GM19468 (cell line): Measurements from ENCODE around the gene PRICKLE3.
A peak's percentile ranks its signal among the peaks of the same experiment; 100 is the strongest.

Source experiments
- ATAC-seq: cut with Tn5 transposase; IDR thresholded peaks from one replicate; pipeline ENCODE4 v1.9.1; 2021; ENCODE audit warnings: mild to moderate bottlenecking, moderate library complexity, moderate number of reproducible peaks; ENCODE audit not compliant: unreplicated experiment; ENCODE audit errors: extremely low read depth

Gene PRICKLE3

DNA sequence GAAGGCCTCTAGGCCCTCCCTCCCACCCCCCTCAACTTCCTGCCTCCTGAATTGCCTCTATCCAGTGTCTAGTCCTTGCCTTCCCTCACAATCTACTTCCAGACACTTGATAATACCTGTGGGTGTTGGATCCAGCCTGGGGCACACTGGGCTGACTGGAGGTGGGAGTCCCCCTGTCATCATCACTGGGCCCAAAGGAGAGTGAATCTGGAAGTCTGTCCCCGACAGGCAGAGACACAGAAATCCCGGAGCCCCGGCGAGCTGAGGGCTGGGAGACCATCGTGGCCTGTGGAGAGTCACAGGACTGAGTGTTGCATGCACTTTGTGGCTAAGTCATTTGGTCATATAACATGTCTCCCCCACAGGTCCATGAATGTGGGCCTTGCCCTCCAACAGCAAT is 22.2 kb upstream of the PRICKLE3 start:
- no peak for ATAC-seq

DNA sequence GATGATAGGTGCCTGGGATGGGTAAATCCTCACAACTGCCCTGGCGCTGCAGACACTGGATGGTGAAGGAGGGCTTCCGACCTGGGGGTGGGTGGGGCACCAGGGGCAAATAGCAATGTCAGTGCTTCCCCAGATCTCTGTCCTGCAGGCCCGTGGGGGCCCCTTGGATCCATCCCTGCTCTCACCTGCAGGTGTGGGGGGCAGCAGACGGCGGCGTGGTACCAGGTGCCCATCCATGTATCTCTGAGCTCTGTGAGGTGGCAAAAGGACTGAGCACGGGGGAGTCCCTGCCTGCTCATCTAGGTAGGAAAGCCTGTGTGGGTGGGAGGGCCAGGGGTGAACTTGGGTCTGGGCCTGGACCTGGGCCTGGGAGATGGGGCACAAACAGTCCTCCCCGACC is 20.4 kb upstream of the PRICKLE3 start:
- no peak for ATAC-seq

DNA sequence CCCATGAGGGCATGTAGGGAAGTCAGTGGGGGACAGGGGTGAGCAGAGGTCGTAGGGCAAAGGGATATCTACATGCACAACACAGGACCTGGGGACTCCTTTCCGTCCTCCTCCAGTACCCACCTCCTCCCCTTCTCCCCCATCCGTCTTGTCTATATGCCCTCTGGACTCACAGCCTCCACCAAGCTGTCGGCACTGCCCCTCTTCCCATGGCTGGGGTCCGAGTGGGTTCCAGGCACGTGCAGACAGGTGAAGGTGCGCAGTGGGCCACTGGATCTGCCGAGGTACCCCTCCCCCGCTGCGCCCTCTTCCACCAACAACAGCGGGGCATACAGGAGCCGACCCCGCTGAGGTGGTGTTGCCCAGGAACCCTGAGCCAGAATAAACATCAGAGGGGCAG is 19.3 kb upstream of the PRICKLE3 start:
- ATAC-seq, result no peak

DNA sequence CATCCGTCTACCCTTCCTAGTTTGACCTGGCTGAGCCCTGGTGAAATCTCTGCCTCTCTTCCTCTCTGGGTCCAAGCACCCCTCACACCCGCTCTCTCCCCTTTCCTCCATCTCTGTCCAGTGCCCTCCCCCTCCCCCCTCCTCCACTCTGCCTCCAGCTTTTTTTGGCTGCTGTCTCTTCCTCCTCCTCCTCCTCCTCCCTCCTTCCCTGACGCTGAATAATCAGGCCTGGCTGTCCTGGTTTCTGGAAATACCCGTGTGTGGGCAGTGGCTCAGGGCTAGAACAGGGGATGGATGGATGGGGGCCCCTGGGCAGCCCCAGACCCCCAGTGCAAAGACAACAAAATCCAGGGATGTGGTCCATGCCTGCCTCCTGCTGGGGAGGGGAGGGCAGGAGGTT is 18.5 kb upstream of the PRICKLE3 start:
- no peak for ATAC-seq

DNA sequence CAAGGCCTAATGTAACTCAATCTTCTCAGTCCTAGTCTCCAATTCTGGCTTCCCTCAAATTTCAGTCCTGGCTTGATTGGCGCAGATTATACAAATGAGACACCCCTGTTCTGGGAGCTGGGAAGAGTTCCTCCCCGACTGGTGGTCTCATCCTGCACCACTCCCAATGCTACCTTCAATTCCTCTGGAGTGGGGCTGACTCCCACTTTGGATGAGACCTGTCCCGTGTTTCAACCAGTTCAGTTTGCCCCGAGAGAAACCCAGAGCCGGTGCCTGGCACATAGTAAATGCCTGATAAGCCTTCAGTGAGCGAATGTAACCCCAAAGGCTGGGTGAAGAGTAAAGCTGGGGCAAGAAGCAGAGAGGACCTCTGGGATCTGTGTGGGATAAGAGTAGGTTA is 17.8 kb upstream of the PRICKLE3 start:
- ATAC-seq, result no peak

DNA sequence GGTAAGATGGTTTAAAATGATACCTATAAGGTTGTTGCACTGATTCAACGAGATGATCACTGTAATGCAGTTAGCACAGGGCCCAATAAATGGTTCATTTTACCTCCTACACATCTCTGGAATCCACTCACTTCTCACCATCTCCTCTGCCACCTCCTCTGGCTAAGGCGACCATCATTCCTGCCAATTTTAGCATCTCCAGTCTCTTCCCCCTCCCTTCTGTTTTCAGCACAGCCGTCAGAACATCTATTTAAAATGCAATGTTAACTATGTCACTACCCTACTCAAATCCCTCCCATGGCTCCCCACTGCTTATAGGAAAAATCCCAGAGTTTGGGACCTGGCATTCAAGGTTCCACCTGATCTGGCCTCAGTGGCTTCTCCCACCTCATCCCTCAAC is 17.4 kb upstream of the PRICKLE3 start:
- ATAC-seq, result no peak

DNA sequence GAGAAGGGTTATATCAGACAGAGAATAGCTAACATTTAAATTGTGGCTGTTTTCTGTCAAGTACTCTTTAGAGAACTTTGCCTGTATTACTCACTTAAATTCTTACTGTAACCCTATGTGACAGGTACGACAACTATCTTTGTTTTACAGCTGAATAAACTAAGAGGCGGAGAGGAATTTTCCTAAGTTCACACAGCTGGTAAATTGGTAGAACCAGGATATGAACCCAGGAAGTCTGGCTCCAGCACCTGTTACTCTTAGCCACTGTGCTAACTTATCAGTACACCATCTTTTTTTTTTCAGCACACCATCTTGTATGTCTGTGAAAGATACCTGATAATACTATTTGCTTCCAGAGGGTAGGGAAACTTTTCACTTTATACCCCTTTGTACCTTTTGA is 15.8 kb upstream of the PRICKLE3 start:
- ATAC-seq, result no peak

DNA sequence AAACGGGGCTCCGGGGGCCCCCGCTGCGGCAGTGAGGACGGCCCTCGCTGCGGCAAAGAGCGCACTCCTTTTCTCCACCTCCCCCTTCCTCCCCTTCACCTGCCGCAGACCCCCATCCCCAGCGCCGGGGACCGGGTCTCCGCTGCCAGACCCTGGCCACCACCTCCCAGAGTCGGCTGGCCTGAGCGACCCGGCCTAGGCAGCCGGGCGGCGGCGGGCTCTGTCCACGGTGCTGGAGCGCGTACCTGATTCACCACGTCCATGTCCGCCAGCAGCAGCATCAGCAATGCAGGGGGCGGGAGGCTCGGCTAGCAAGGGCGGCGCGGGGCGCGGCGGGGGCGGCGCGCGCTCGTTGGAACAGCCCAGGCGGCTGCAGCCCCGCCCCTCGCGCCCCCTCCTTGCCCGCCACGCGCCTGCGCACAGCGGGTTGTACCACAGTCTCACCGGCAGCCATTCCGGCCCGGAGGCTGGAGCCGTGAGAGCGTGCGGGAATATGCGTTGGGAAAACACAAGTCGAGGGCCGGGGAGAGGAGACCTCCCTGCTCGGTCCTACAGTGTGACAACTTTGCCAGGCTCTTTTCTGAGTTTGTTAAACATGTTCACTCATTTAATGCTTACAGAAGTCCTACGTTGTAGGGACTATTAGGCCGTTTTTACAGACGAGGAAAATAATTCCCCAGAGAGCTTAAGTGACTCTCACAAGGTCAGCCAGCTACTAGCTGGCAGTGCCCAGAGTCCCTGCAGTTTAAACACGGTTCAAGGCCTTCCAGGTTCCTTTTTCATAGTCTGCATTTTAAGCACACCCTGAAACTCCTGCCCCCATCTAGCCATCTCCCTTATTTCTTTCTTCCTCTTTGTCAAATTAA is 14.0 kb upstream of the PRICKLE3 start, which contains the start of gene SYP:
SYP (minus strand) TSS at position 288 of the 866 bp plus-strand sequence; CDS start at position 281, 7 bp downstream.
- peak; percentile 70 for ATAC-seq

DNA sequence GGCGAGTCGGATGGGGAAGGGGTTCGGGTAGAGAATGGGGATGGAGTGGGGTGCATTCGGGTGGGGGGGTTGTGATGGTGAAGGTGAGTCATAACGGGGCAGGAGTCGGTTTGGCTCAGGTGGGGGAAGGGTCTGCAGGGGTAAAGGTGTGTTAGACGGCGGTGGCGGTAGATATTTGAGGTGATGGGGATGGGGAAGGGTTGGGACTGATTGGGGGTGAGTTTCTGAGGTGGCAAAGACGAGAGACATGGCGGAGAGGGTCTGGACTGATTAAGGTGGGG is 13.1 kb upstream of the PRICKLE3 start:
- no peak for ATAC-seq

DNA sequence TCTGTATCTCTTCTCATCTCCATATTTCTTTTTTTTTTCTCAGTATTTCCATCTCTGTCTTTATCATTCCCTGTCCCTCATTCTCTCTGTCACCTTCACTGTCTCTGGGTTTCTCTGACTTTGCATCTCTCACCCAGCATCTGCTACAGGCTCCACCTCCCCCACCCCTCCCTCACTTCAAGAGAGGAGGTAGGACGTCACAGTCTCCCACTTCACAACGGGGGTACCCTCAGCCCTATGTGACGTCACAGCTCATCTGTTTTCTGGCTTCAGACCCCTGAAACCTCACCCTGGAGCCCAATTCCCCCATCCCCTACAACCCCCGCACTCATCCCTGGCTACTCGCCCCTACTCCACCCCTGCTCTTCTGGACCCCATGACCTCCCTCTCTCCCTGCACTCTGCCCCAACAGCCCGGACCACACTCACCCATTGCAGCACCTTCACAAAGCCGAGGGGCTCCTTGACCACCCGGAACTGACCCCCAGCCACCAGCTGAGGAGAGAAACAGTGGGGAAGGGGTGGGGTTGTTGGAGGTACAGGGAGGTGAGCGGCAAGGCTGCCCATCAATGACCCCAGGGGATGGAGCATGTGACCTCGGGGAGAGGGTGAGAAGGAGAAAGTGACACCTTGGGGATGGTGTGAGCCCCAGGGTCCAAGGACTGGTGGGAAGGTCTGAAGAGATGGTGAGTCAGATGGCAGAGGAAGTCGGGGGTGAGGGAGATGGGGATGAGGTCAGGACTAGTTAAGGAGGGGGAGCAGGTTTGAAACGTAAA is 12.6 kb upstream of the PRICKLE3 start:
- no peak for ATAC-seq

DNA sequence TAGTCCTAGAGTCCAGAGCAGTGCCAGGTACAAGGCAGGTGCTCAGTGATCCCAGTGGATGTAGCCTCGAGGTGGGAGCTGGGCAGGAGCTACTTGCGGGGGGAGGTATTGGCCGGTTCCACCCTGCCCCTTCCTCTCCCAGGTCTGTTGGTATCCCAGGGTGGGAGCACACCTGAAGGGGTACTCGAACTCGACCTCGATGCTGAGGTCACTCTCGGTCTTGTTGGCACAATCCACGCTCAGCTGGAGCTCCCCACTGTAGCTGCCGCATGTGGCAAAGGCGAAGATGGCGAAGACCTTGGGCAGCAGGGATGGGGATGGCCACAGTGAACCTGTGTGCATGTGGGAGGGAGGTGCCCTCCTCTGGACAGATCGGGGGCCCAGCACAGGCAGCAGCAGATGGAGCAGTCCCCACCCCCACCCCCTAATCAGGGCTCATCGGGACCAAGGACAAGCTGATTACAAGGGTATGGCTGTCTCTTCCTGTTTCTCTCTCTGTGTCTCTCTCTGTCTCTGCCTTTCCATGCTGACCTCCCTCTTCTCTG is 11.4 kb upstream of the PRICKLE3 start:
- ATAC-seq, result no peak

DNA sequence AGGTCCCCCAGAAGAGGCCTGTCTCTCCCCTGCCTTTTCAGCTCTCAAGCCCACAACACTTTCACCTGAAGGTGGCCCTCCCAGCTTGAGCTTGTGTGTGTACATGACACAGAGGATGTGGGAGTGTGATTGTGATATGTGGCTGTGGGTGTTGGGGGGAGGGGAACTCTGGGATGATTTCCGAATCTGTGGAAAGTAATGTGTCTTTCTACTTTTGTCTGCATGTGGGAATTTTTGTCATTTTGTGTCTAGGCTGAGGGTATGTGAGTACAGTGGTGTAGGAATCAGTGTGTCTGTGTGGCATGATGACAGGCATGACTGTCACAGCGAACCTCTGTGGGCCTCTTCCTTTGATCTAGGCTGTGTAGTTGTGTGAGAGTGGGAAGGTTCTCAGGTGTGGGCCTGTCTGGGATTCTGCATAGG is 7.4 kb upstream of the PRICKLE3 start:
- ATAC-seq, result no peak

DNA sequence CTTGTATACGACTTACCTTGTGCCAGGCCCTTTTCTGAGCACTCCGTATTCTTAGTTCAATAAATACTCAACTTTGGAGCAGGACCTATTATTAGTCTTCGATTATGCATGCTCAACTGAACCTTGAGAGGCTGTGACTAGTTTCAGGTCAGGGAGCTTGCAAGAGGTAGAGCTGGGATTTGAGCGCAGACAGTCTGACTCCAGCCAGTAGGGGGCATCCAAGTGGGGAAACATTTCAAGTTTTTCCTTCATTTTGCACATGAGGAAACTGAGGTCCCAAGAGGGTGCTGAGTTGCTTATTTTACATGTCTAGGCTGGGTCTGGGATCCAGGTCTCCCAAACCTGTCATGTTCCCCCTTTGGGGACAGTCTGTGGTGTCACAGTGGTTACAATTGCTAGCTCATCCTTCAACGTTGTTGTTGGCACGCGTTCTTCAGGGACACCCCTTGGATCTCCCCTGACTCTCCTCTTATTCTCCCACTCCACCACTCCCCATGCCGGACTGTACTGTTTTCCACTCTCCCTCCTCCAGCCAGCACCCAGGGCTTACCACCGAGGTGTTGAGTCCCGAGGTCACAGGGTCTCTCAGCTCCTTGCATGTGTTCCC is 6.7 kb upstream of the PRICKLE3 start:
- ATAC-seq, result no peak

DNA sequence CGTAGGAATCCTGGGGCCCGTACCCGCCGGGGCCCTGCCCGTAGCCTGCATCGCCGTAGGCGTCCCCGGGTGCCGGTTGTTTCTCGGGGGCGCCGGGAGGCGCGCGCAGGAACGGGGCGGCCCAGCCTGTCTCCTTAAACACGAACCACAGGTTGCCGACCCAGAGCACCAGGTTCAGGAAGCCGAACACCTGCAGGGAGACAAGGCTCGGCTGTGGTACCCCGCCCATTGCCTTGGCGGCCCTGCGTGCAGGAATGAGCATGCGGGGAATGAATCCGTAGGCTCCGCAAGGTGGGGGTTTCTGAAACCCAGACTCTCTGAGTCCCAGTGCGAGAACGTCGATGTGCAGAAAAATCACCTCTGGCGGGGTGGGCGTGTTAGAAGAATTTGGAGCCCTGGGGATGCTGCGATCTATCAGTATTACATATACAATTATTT is 5.4 kb upstream of the PRICKLE3 start:
- ATAC-seq, result no peak

DNA sequence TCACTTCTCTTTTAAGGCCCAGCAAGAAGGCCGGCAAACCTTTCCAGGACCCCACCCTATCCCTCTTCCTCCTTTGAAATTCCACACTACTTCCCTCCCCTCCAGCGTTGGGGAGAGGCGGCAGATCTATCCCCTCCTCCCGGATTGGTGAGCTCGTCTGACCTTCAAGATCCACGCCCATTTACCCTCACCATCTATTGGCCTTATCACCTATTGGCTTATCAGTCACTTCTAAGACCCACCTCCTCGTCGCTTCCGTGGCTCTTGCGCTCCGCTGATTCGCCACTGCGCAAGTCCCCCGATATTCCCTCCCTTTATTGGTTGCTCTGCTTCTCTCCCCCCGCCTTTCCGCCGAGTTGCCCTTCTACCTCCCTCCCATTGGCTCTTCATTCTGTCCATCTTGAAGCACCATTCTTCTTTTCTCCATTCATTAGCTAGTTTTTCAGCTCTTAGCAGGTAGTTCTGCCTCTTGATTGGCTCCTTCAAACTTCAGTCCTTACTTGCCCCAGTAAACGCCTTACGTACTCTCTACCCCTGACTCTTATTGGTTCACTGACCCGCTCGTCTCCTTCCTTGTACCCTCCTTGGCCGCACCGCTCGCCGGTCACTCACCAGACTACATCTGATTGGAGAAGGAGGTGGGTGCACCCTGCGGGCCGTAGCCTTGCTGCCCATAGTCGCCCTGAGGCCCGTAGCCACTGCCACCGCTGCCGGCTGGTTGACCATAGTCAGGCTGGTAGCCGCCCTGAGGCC is 4.8 kb upstream of the PRICKLE3 start:
- ATAC-seq, result peak; percentile 78

DNA sequence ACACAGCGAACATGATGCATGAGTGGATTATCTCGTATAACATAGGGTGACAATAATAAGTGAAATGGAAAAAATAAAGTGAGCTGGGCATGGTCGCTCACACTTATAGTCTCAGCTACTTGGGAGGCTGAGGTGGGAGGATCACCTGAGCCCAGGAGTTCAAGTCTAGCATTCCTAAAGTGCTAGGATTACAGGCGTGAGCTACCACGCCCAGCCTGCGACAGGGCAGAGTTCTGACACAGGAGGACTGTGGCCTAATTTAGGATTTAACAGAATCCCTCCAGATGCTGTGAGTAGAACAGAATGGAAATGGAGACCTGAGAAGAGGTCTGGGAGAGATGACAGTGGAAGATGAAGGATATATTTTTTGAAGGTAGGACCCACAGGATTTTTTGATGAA is 3.4 kb upstream of the PRICKLE3 start:
- ATAC-seq, result no peak

DNA sequence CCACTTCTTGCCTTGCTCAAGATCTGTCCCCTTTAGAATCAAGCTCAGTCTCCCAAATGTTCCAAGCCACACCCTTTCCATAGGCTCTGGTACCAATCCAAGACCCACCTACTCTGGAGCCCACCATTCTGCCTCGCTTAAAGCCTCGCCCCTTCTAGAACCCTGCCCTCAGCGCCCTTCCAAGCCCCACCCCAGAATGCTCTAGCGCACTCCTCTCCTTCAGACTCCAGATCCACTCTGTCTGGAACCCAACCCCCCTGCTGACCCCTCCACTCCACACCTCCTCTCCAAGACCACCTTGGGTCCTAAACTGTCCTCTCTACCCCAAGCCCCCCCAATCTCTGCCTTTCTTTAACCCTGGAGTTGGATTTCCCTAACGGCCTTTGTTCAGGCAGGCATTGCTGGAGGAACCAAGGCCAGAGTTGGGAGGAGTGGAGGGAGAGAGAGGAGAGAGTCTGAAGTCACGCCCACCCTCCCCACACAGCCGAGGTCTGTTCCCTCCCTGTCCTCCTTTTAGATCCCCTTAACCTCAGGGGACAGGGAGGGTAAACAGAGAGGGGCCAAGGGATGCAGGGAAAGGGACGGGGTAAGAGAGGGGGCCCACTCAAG is 2.4 kb upstream of the PRICKLE3 start:
- no peak for ATAC-seq

DNA sequence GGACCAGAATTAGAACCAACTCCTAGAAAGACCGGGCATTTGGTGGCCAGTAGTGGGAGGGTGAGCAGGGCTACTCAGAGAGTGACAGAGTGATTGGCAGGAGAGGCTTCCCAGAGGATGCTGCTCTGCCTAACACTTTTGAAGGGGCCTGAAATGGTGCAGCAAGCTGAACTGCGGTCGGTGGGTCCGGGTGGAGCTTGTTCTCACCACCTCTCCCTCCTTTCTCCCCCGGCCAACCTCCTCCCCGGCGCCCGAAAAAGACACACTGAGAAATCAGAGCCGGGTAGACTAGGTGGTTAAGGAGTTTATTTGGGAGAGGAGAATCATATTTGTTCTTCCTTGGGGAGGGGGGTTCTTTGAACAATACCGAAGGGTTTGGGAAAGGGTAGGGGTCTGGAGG is 1.4 kb upstream of the PRICKLE3 start:
- no peak for ATAC-seq

DNA sequence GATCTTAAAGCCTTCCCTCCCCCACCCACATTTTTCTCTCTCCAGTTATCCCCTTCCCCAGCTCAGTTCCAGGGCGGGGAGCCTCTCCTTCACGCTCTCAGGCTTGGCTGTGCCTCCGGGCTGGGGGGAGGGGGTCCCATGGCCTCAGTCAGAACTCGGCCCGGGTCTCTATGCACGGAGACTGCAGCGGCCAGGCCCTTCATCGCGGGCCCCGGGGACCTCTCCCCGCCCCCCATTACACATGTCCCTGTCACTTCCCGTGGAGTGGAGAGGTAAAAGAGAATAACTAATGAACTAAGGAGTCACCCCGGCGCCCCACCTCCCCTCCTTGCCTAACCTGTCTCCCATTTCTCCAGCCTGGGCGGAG is 838 bp upstream of the PRICKLE3 start:
- ATAC-seq, result no peak
